Mammary epithelial cell (primary cell): Measurements from ENCODE around the gene EFCAB9.

Experiments
- CTCF ChIP-seq, 2 donors: IDR thresholded peaks in 1 of 2; conservative IDR thresholded peaks in 1 of 2; 2 replicates each; pipeline ENCODE4 v1.5.1; 2011 to 2012; ENCODE audit warnings: inconsistent platforms in 2 of 2, low read length in 2 of 2, mild to moderate bottlenecking in 2 of 2, control low read depth in 1 of 2, low read depth in 1 of 2; ENCODE audit not compliant: insufficient read depth in 1 of 2; ENCODE audit errors: extremely low read depth in 1 of 2
- EZH2 ChIP-seq: IDR thresholded peaks from 2 replicates; pipeline ENCODE4 v1.6.1; 2012; ENCODE audit warnings: low read length, inconsistent platforms, borderline replicate concordance

DNA sequence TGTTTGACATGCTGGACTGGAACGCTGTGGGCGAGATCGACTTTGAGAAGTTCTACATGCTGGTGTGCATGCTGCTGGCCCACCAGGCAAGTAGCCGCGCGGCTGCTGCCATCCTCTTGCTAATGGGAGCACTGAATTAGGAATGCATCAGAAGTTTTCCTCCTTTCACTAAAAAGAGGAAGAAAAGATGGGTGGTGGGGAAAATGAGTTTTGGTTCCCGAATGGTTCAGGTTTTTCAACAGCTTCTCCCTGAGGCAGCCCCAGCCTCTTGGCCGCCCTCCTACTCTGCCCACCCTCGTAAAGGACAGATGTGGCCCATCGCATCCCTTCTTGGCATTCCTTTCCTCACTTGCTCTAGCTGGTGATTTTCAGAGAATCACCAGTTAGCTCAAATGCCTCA is 5.5 kb downstream of the EFCAB9 start:
- TF ChIP-seq CTCF (conservative IDR thresholded peaks at IDR 0.05 in 1 of 2, IDR thresholded peaks at IDR 0.05 in 1 of 2; ENCODE audit: extremely low read depth in 1 of 2, insufficient read depth in 1 of 2, low read depth in 1 of 2, low read length in 2 of 2) (no peak), EZH2 (no peak)
